Neural progenitor cell (in vitro differentiated cells): ENCODE data around the gene IQSEC3. TPM values are rescaled to one million over a fixed set of nuclear protein-coding genes. Genes with fewer than 3 reads are reported as not detected.

Source experiments
- DNase-seq: peaks from one replicate; pipeline ENCODE4 v3.0.0-alpha.2; 2016; ENCODE audit warnings: low spot score
- H2AFZ ChIP-seq: fragments of 200-600 bp; sonication (generic); replicated peaks from 2 replicates; pipeline ENCODE4 v1.6.1; 2016; ENCODE audit warnings: antibody characterized with exemption
- H3F3A ChIP-seq: fragments of 200-600 bp; sonication (generic); 2 replicates; pipeline ENCODE4 v1.6.1; 2016; ENCODE audit warnings: antibody characterized with exemption, low read depth
- H3K27ac ChIP-seq: fragments of 200-600 bp; sonication (generic); 2 replicates; pipeline ENCODE4 v1.5.1; 2016; ENCODE audit warnings: mild to moderate bottlenecking
- H3K27me3 ChIP-seq: fragments of 200-600 bp; sonication (generic); 2 replicates; pipeline ENCODE4 v1.6.1; 2016; ENCODE audit warnings: mild to moderate bottlenecking, moderate library complexity
- H3K36me3 ChIP-seq: fragments of 200-600 bp; sonication (generic); 2 replicates; pipeline ENCODE4 v1.5.1; 2016
- H3K4me1 ChIP-seq: fragments of 200-600 bp; sonication (generic); 2 replicates; pipeline ENCODE4 v1.6.1; 2016; ENCODE audit warnings: mixed run types
- H3K4me2 ChIP-seq: fragments of 200-600 bp; sonication (generic); 2 replicates; pipeline ENCODE4 v1.6.1; 2016
- H3K4me3 ChIP-seq: fragments of 200-600 bp; sonication (generic); 2 replicates; pipeline ENCODE4 v1.5.1; 2016
- H3K79me2 ChIP-seq: fragments of 200-600 bp; sonication (generic); 2 replicates; pipeline ENCODE4 v1.6.1; 2016; ENCODE audit warnings: low read depth
- H3K9ac ChIP-seq: fragments of 200-600 bp; sonication (generic); 2 replicates; pipeline ENCODE4 v1.6.1; 2016
- H3K9me3 ChIP-seq: fragments of 200-600 bp; sonication (generic); 2 replicates; pipeline ENCODE4 v1.5.1; 2016; ENCODE audit warnings: low read depth
- H4K20me1 ChIP-seq: fragments of 200-600 bp; sonication (generic); 2 replicates; pipeline ENCODE4 v1.6.1; 2016; ENCODE audit warnings: low read depth
- H3K27ac Mint-ChIP-seq: 3 replicates; pipeline ENCODE4 v1.8.0; 2021; ENCODE audit warnings: mixed read lengths
- H3K27me3 Mint-ChIP-seq: 2 replicates; pipeline ENCODE4 v1.8.0; 2022; ENCODE audit warnings: low read depth, mild to moderate bottlenecking, inconsistent platforms, moderate library complexity, mixed read lengths; ENCODE audit not compliant: insufficient read depth
- H3K36me3 Mint-ChIP-seq: 3 replicates; pipeline ENCODE4 v1.8.0; 2021; ENCODE audit warnings: mixed read lengths
- H3K4me1 Mint-ChIP-seq: 3 replicates; pipeline ENCODE4 v1.8.0; 2021; ENCODE audit warnings: mixed read lengths
- H3K4me3 Mint-ChIP-seq: 3 replicates; pipeline ENCODE4 v1.8.0; 2021; ENCODE audit warnings: mild to moderate bottlenecking, moderate library complexity, mixed read lengths
- H3K9me3 Mint-ChIP-seq: 3 replicates; pipeline ENCODE4 v1.8.0; 2020; ENCODE audit warnings: mixed read lengths
- CTCF ChIP-seq: fragments of 200-600 bp; sonication (generic); IDR thresholded peaks from 2 replicates; pipeline ENCODE4 v1.5.1; 2017; ENCODE audit warnings: antibody characterized with exemption, mild to moderate bottlenecking
- EZH2 ChIP-seq: fragments of 200-600 bp; sonication (generic); IDR thresholded peaks from 2 replicates; pipeline ENCODE4 v1.6.1; 2017; ENCODE audit warnings: antibody characterized with exemption, mild to moderate bottlenecking, moderate library complexity
- EZH2phosphoT487 ChIP-seq: fragments of 200-600 bp; sonication (generic); IDR thresholded peaks from 2 replicates; pipeline ENCODE4 v1.6.1; 2017; ENCODE audit warnings: antibody characterized with exemption
- total RNA-seq: library from RNA; depleted of rRNA; stranded (reverse); fragments of >200 nt; gene quantifications from 2 replicates; pipeline ENCODE4 v1.2.3, GENCODE V29; 2015; ENCODE audit warnings: low replicate concordance

IQSEC3 gene
- total RNA-seq, 1 donor from 2014 or later = 0.09 TPM

- Histone ChIP-seq H3K4me2 (no peak overlapping the region), H2AFZ (no peak overlapping the region), H3F3A (no peaks in the 10 kb centered on the region), H3K79me2 (no peaks in the 10 kb centered on the region), H3K9me3 (no peaks in the 10 kb centered on the region), H3K9ac (no peak overlapping the region), H3K36me3 (no peaks in the 10 kb centered on the region), H3K4me3 (no peak overlapping the region), H3K4me1 (no peaks in the 10 kb centered on the region), H3K27ac (no peak overlapping the region), H3K27me3 (no peaks in the 10 kb centered on the region), H4K20me1 (no peaks in the 10 kb centered on the region)
- Mint-ChIP-seq H3K9me3 (no peaks in the 10 kb centered on the region), H3K27me3 (peaks cover 4% of the 10 kb centered on the region), H3K36me3 (no peaks in the 10 kb centered on the region), H3K27ac (no peak overlapping the region), H3K4me3 (no peak overlapping the region), H3K4me1 (peaks cover 3% of the 10 kb centered on the region)
- no peak for DNase-seq
- TF ChIP-seq CTCF = no peak
- TF ChIP-seq EZH2 = no peak
- no peak for TF ChIP-seq EZH2phosphoT487
These were observed 52.0 kb downstream of the IQSEC3 start for GRCh38 chr12:118591-118990.

- H3K9me3 ChIP-seq = no peaks in the 10 kb centered on the region
- Mint-ChIP-seq H3K4me3 (no peak overlapping the region), H3K27me3 (peaks cover 4% of the 10 kb centered on the region), H3K9me3 (no peaks in the 10 kb centered on the region), H3K36me3 (no peaks in the 10 kb centered on the region), H3K4me1 (no peaks in the 10 kb centered on the region), H3K27ac (no peak overlapping the region)
- H3K27me3 ChIP-seq = no peaks in the 10 kb centered on the region
- no peaks in the 10 kb centered on the region for H3K79me2 ChIP-seq
- H3K4me2 ChIP-seq = no peak overlapping the region
- no peak overlapping the region for H3K9ac ChIP-seq
- no peaks in the 10 kb centered on the region for H3K4me1 ChIP-seq
- TF ChIP-seq EZH2 = no peak
- TF ChIP-seq EZH2phosphoT487 = no peak
- TF ChIP-seq CTCF = no peak
- H3K27ac ChIP-seq = no peak overlapping the region
- H2AFZ ChIP-seq = no peak overlapping the region
- no peaks in the 10 kb centered on the region for H3K36me3 ChIP-seq
- H3F3A ChIP-seq = no peaks in the 10 kb centered on the region
- no peaks in the 10 kb centered on the region for H4K20me1 ChIP-seq
- no peak for DNase-seq
- H3K4me3 ChIP-seq = no peak overlapping the region
These were observed 54.4 kb downstream of the IQSEC3 start for GRCh38 chr12:120951-121350.

- Histone ChIP-seq H3K4me3 (no peak overlapping the region), H3K79me2 (no peaks in the 10 kb centered on the region), H3K27ac (no peak overlapping the region), H4K20me1 (no peaks in the 10 kb centered on the region), H3K4me2 (no peak overlapping the region), H3K36me3 (no peaks in the 10 kb centered on the region), H3K9me3 (no peaks in the 10 kb centered on the region), H2AFZ (no peak overlapping the region), H3K4me1 (no peaks in the 10 kb centered on the region), H3F3A (no peaks in the 10 kb centered on the region), H3K9ac (no peak overlapping the region), H3K27me3 (no peaks in the 10 kb centered on the region)
- Mint-ChIP-seq H3K4me3 (no peak overlapping the region), H3K27ac (no peak overlapping the region), H3K27me3 (peaks cover 5% of the 10 kb centered on the region), H3K36me3 (no peaks in the 10 kb centered on the region), H3K9me3 (no peaks in the 10 kb centered on the region), H3K4me1 (no peaks in the 10 kb centered on the region)
- no peak for TF ChIP-seq EZH2
- no peak for TF ChIP-seq EZH2phosphoT487
- TF ChIP-seq CTCF = no peak
- DNase-seq = no peak
These were observed 55.1 kb downstream of the IQSEC3 start for GRCh38 chr12:121647-122046.

GRCh38 chr12:125075-125474 lies 58.5 kb downstream of the IQSEC3 start:
- Histone ChIP-seq H3K9me3 (no peaks in the 10 kb centered on the region), H3K4me2 (no peak overlapping the region), H3K9ac (no peak overlapping the region), H3K36me3 (no peaks in the 10 kb centered on the region), H3K79me2 (no peaks in the 10 kb centered on the region), H3F3A (no peaks in the 10 kb centered on the region), H3K4me3 (no peak overlapping the region), H3K4me1 (no peaks in the 10 kb centered on the region), H4K20me1 (no peaks in the 10 kb centered on the region), H2AFZ (no peak overlapping the region), H3K27ac (no peak overlapping the region), H3K27me3 (no peaks in the 10 kb centered on the region)
- Mint-ChIP-seq H3K4me1 (no peaks in the 10 kb centered on the region), H3K27ac (no peak overlapping the region), H3K9me3 (no peaks in the 10 kb centered on the region), H3K4me3 (no peak overlapping the region), H3K27me3 (peaks cover 9% of the 10 kb centered on the region), H3K36me3 (no peaks in the 10 kb centered on the region)
- no peak for DNase-seq
- TF ChIP-seq EZH2 (no peak), CTCF (no peak), EZH2phosphoT487 (no peak)
